HL-60/S4 treated with retinoic acid at 250 ng/mL for 4 days and 3 days (cell line): ENCODE measurements around the gene MON1B.
"Not testable (repeated sequence)": the region's sequence is repeated elsewhere in the genome, so short reads cannot be mapped to it uniquely, and the experiment has no call there.

ENCODE experiments used
- in situ Hi-C: fragments of 300-500 bp; cut with MboI; formaldehyde crosslinking; loops from 2 replicates; pipeline ENCODE4 v1.7.0; 2022; ENCODE audit warnings: low sequenced_read_pairs

MON1B gene

DNA sequence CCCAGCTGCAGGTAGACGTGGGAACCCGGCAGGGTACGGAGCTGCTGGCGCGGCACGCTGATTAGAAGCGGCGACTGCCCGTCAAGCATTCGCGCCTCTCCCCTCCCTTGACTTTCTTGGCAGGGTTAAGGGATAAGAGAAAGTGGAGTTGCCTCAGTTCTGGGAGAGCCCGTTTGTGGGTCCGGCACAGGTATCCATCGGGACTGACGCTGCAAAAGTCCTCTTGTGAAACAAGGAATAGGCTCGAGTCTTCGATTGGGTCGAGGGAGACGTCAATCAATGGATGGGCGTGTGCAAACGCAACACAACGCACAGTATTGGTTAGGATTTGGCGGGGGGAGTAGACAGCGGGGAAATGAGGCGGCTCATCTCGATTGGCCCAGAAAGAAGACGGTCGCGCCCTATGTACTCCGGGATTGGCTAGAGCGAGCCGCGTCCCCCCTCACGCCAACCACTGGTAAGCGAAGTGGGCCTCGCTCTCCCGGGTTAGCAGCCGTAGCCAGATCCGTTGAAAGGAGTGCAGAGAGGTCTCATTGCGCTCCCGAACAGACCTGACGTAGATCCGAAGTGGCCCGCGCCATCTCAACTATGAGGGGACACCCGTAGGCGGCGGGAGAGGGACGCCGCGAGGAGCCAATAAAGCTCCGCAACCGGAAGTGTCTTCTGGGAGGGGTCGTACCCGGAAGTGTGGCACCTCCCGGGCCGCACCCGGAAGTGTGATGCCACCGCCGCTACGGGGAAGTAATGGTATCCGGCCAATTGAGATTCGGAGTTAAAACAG is at the start of gene MON1B:
MON1B (plus strand) TSS at position 713 of the 781 bp plus-strand sequence. CDS start 296 bp downstream, outside the sequence.
- in situ Hi-C loops, result no loop called here

GRCh38 chr16:77143364-77143763 is 47.6 kb upstream of the MON1B start:
- in situ Hi-C loops, result no loop called here

DNA sequence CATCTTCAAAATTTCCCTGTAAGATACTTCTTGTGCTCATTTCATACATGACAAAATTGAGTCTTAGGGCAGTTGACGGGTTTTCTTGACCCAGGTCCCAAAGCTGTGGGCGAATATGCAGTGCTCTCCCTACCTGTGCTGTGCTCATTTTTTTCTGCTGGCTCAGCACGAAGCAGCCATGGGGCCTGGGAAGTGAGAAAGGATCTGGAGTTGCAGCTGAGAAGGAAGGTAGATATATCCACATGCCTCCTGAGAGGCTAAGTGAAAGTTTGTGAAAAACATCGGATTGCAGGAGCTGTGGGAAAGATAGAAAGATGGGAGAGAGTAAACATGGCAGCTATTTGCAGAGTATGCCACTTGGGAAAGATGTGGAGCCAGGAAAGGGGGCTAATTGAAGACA is 42.9 kb upstream of the MON1B start:
- in situ Hi-C loops, result no loop called here

- in situ Hi-C loops, result loop anchor here (25.0 kb wide), 1 partner anchor 1370 kb away; no protein-coding TSS in a partner anchor
Measured at GRCh38 chr16:77157346-77158058, 33.5 kb upstream of the MON1B start.

DNA sequence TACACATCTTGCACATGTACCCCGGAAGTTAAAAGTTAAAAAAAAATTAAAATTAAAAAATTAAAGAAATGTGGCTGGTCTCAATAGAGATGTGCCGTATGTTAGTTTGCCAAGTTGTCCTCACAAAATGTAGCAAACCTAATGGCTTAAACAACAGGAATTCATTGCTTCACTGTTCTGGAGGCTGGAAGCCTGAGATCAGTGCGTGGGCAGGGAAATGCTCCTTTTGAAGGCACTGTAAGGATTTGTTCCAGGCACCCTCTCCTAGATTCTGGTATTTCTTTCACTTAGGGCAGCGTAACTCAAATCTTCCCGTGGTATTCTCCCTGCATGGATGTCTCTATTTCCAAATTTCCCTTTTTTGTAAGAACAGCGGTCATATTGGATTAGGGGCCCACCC is 32.7 kb upstream of the MON1B start:
- in situ Hi-C loops, result loop anchor here (25.0 kb wide), 1 partner anchor 1371 kb away; no protein-coding TSS in a partner anchor

GRCh38 chr16:77165006-77165405 is 26.0 kb upstream of the MON1B start:
- in situ Hi-C loops, result loop anchor here (25.0 kb wide), 1 partner anchor 1378 kb away; no protein-coding TSS in a partner anchor

GRCh38 chr16:77165536-77166236 is 25.3 kb upstream of the MON1B start:
- in situ Hi-C loops, result loop anchor here (25.0 kb wide), 1 partner anchor 1378 kb away; no protein-coding TSS in a partner anchor

GRCh38 chr16:77166726-77167125 is 24.3 kb upstream of the MON1B start:
- in situ Hi-C loops, result loop anchor here (25.0 kb wide), 1 partner anchor 1379 kb away; no protein-coding TSS in a partner anchor

DNA sequence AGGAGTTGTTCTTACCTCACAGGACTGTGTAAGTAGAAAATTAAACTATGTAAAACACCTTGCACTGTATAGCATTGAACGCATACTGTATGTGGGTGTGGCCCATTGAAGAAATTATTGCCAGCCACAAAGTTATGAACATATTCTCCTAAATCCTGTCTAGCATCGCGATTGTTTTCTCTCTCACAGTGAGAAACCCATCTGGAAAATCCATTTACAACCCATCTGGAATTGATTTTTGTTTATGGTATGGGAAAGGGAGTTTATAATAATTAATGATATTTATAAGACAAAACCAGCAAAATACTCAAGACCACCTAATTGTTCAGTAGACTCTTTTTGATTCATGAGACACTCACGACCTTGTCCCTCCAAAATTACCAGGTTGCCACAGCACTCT is 22.1 kb upstream of the MON1B start:
- in situ Hi-C loops, result loop anchor here (25.0 kb wide), 1 partner anchor 1382 kb away; no protein-coding TSS in a partner anchor

- in situ Hi-C loops, result loop anchor here (25.0 kb wide), 1 partner anchor 1382 kb away; no protein-coding TSS in a partner anchor
Measured at GRCh38 chr16:77169650-77170236, 21.2 kb upstream of the MON1B start.

- in situ Hi-C loops, result loop anchor here (25.0 kb wide), 1 partner anchor 1384 kb away; no protein-coding TSS in a partner anchor
Measured at GRCh38 chr16:77170805-77171204, 20.2 kb upstream of the MON1B start.

DNA sequence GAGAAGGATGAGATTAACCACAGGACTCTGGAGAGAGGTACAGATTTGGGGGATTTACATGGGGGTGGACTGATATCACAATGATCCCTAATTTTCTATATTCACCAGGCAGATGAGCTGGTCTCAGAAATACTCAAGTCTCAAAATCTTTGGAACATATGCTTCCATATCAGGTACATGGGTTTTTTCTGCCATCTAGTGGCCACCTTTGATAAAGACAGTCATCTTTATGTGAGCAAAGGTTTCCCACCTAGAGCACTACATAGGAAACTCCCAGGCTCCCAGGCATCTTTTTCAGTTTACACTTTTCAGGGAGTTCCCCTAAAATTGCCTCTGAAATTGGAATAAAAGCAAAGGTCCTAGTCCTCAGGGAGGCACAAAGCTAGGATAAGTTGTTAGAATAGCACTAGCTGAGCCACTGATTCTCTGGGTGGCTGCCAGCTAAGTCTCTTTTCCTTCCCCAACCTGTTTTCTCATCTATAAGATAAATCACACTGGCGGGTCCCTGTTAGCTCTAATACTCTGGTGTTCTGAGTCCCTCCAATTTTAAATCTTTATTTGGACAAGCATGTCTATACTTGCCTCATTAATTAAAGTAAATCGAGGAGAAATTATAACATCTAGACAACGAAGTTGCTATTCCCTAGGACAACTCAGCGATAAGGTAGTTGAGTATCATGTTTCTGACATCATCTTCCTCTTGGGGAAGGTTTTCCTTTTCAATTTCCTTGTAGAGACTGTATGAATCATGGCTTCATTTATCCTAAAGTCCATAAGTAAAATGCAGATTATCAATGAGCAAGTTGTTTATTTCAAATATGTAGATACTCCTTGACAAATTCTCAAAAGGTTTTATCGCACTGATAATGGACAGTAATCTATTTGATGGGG is 19.0 kb upstream of the MON1B start:
- in situ Hi-C loops, result loop anchor here (25.0 kb wide), 1 partner anchor 1385 kb away; no protein-coding TSS in a partner anchor

DNA sequence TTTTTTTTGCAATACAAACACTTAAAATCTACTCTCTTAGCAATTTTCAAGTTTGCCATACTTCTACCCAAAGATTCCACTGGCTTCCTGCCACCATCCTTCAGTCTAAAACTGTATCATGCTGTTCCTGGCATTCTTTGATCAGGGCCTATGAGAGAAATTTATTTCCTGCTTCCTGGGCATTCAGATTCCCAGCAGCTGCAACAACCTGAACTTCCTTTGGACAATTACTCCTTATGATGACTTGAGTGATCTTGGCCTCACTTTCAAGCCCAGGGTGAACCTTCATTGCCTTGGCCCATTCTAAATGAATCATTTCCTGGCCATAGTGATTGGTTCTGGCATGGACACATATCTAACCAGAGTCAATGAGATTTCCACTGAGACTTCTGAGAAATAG is 18.0 kb upstream of the MON1B start:
- in situ Hi-C loops, result loop anchor here (25.0 kb wide), 1 partner anchor 1386 kb away; no protein-coding TSS in a partner anchor

GRCh38 chr16:77183137-77183536 is 7.9 kb upstream of the MON1B start:
- in situ Hi-C loops, result no loop called here

DNA sequence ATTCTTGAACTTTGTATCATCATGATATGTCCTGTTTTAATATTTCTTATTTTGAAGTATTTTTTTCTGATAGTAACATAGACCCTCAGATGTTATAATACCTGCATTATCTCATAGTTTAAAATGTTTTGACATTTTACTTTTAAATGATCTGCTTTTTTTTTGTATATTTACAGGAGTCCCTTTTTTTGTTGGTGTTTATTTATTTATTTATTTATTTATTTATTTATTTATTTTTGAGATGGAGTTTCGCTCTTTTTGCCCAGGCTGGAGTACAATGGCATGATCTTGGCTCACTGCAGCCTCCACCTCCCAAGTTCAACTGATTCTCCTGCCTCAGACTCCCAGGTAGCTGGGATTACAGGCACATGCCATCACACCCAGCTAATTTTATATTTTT is 4.7 kb upstream of the MON1B start:
- in situ Hi-C loops, result not testable (repeated sequence)

- in situ Hi-C loops, result no loop called here
Measured at GRCh38 chr16:77190190-77190477, 856 bp upstream of the MON1B start.

DNA sequence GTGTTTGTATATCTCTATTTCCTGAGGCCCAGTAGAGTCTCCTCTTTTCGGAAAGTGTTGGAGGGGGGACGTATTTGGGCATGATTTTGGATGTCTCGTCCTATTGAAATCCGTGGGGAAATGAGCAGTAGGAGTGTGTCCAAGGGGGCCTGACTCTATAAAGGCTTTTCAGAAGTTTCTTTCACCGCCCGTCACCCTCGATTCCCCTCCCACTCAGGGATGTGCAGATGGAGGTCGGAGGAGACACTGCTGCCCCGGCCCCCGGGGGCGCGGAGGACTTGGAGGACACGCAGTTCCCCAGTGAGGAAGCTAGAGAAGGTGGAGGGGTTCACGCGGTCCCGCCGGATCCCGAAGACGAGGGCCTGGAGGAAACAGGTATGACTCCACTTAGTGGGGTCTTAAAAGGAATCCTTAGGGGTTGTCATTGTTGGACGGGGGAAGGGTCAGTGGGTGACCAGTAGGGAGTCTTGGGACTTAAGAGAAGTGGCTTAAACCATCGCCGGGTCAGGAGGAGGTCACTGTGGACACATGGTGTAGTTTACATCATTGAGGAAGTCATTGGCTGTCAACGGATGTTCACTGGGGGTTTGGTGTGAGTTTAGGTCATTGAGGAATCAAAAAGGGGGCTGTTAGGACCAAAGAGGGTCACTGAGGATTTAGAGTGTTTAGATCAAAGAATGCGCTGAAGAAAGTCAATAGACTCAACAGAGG is 424 bp downstream of the MON1B start:
- in situ Hi-C loops, result no loop called here

GRCh38 chr16:77193377-77193776 is 2.4 kb downstream of the MON1B start:
- in situ Hi-C loops, result no loop called here
